ENCODE measurements around the gene THBD.

THBD gene

GRCh38 chr20:23061734-23062561, 12.5 kb upstream of the THBD start:
- TF ChIP-seq ARNTL (CRISPR knock-in tag; IDR thresholded peaks at IDR 0.05; ENCODE audit: borderline replicate concordance, low read depth) (no peak), BACH2 (CRISPR knock-in tag; IDR thresholded peaks at IDR 0.05; ENCODE audit: borderline replicate concordance) (no peak), TCF4 (CRISPR knock-in tag; IDR thresholded peaks at IDR 0.05; ENCODE audit: borderline replicate concordance) (no peak), GLIS3 (CRISPR knock-in tag; IDR thresholded peaks at IDR 0.05) (no peak), PPARA (CRISPR knock-in tag; IDR thresholded peaks at IDR 0.05; ENCODE audit: borderline replicate concordance) (no peak), CREB5 (CRISPR knock-in tag; IDR thresholded peaks at IDR 0.05; ENCODE audit: low read depth) (no peak), CSDC2 (CRISPR knock-in tag; IDR thresholded peaks at IDR 0.05) (no peak), ZNF70 (CRISPR knock-in tag; IDR thresholded peaks at IDR 0.05) (no peak), CSRNP3 (CRISPR knock-in tag; IDR thresholded peaks at IDR 0.05) (no peak), ESRRG (CRISPR knock-in tag; IDR thresholded peaks at IDR 0.05) (no peak)
- TF ChIP-seq, protein P1, sequence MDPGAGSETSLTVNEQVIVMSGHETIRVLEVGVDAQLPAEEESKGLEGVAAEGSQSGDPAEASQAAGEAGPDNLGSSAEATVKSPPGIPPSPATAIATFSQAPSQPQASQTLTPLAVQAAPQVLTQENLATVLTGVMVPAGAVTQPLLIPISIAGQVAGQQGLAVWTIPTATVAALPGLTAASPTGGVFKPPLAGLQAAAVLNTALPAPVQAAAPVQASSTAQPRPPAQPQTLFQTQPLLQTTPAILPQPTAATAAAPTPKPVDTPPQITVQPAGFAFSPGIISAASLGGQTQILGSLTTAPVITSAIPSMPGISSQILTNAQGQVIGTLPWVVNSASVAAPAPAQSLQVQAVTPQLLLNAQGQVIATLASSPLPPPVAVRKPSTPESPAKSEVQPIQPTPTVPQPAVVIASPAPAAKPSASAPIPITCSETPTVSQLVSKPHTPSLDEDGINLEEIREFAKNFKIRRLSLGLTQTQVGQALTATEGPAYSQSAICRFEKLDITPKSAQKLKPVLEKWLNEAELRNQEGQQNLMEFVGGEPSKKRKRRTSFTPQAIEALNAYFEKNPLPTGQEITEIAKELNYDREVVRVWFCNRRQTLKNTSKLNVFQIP (CRISPR knock-in tag; IDR thresholded peaks at IDR 0.05; ENCODE audit: borderline replicate concordance, low read depth) = no peak
- ATAC-seq = peak; percentile 71

GRCh38 chr20:23061262-23061661, 11.8 kb upstream of the THBD start:
- TF ChIP-seq RARB (CRISPR knock-in tag; IDR thresholded peaks at IDR 0.05) (no peak), CSDC2 (CRISPR knock-in tag; IDR thresholded peaks at IDR 0.05) (no peak), ZFP30 (CRISPR knock-in tag; IDR thresholded peaks at IDR 0.05) (no peak), ZC3H10 (CRISPR knock-in tag; IDR thresholded peaks at IDR 0.05) (no peak), ARNTL (CRISPR knock-in tag; IDR thresholded peaks at IDR 0.05; ENCODE audit: borderline replicate concordance, low read depth) (no peak), TCF4 (CRISPR knock-in tag; IDR thresholded peaks at IDR 0.05; ENCODE audit: borderline replicate concordance) (no peak), ZNF8 (CRISPR knock-in tag; IDR thresholded peaks at IDR 0.05) (no peak), CSRNP3 (CRISPR knock-in tag; IDR thresholded peaks at IDR 0.05) (no peak), SNAI2 (CRISPR knock-in tag; IDR thresholded peaks at IDR 0.05) (no peak)
- ATAC-seq = no peak

GRCh38 chr20:23060629-23061028, 11.2 kb upstream of the THBD start:
- ATAC-seq = no peak
- TF ChIP-seq OSR1 (CRISPR knock-in tag; IDR thresholded peaks at IDR 0.05) (no peak), GLIS3 (CRISPR knock-in tag; IDR thresholded peaks at IDR 0.05) (no peak), ESRRG (CRISPR knock-in tag; IDR thresholded peaks at IDR 0.05) (no peak), ZNF70 (CRISPR knock-in tag; IDR thresholded peaks at IDR 0.05) (no peak), RARB (CRISPR knock-in tag; IDR thresholded peaks at IDR 0.05) (no peak), CREB5 (CRISPR knock-in tag; IDR thresholded peaks at IDR 0.05; ENCODE audit: low read depth) (no peak), ZNF8 (CRISPR knock-in tag; IDR thresholded peaks at IDR 0.05) (no peak)
- TF ChIP-seq, protein P1 (CRISPR knock-in tag; IDR thresholded peaks at IDR 0.05; ENCODE audit: borderline replicate concordance, low read depth) = no peak
- TF ChIP-seq, protein P2, sequence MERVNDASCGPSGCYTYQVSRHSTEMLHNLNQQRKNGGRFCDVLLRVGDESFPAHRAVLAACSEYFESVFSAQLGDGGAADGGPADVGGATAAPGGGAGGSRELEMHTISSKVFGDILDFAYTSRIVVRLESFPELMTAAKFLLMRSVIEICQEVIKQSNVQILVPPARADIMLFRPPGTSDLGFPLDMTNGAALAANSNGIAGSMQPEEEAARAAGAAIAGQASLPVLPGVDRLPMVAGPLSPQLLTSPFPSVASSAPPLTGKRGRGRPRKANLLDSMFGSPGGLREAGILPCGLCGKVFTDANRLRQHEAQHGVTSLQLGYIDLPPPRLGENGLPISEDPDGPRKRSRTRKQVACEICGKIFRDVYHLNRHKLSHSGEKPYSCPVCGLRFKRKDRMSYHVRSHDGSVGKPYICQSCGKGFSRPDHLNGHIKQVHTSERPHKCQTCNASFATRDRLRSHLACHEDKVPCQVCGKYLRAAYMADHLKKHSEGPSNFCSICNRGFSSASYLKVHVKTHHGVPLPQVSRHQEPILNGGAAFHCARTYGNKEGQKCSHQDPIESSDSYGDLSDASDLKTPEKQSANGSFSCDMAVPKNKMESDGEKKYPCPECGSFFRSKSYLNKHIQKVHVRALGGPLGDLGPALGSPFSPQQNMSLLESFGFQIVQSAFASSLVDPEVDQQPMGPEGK (CRISPR knock-in tag; IDR thresholded peaks at IDR 0.05; ENCODE audit: borderline replicate concordance) = no peak
- TF ChIP-seq, protein P3, sequence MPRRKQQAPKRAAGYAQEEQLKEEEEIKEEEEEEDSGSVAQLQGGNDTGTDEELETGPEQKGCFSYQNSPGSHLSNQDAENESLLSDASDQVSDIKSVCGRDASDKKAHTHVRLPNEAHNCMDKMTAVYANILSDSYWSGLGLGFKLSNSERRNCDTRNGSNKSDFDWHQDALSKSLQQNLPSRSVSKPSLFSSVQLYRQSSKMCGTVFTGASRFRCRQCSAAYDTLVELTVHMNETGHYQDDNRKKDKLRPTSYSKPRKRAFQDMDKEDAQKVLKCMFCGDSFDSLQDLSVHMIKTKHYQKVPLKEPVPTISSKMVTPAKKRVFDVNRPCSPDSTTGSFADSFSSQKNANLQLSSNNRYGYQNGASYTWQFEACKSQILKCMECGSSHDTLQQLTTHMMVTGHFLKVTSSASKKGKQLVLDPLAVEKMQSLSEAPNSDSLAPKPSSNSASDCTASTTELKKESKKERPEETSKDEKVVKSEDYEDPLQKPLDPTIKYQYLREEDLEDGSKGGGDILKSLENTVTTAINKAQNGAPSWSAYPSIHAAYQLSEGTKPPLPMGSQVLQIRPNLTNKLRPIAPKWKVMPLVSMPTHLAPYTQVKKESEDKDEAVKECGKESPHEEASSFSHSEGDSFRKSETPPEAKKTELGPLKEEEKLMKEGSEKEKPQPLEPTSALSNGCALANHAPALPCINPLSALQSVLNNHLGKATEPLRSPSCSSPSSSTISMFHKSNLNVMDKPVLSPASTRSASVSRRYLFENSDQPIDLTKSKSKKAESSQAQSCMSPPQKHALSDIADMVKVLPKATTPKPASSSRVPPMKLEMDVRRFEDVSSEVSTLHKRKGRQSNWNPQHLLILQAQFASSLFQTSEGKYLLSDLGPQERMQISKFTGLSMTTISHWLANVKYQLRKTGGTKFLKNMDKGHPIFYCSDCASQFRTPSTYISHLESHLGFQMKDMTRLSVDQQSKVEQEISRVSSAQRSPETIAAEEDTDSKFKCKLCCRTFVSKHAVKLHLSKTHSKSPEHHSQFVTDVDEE (CRISPR knock-in tag; IDR thresholded peaks at IDR 0.05) = no peak

Data from SK-N-SH treated with all-trans-retinoic acid at 6 μM for 48 hours (cell line).